Mesenchymal stem cell (in vitro differentiated cells and primary cell): ENCODE data around the gene PRR23B.

ENCODE experiments used
- DNase-seq: peaks from one replicate; pipeline ENCODE4 v3.0.0-alpha.2; 2013
- H2AFZ ChIP-seq: one replicate; pipeline ENCODE4 v1.6.1; 2013; ENCODE audit warnings: low read depth, mild to moderate bottlenecking, control low read depth, inconsistent platforms, low read length, moderate library complexity
- H2AK5ac ChIP-seq: 2 replicates; pipeline ENCODE4 v1.6.1; 2013; ENCODE audit warnings: low read length, moderate library complexity, mild to moderate bottlenecking, inconsistent platforms; ENCODE audit not compliant: severe bottlenecking
- H2BK120ac ChIP-seq: one replicate; pipeline ENCODE4 v1.6.1; 2013; ENCODE audit warnings: low read depth, mild to moderate bottlenecking, inconsistent platforms, low read length, moderate library complexity
- H2BK12ac ChIP-seq, 2 experiments: one replicate each; pipeline ENCODE4 v1.6.1; 2013; ENCODE audit warnings: inconsistent platforms in 2 of 2, low read length in 2 of 2, mild to moderate bottlenecking in 2 of 2, moderate library complexity in 2 of 2, control low read depth in 1 of 2
- H2BK15ac ChIP-seq: one replicate; pipeline ENCODE4 v1.6.1; 2013; ENCODE audit warnings: mild to moderate bottlenecking, low read depth, inconsistent platforms; ENCODE audit not compliant: poor library complexity, severe bottlenecking
- H2BK5ac ChIP-seq: 2 replicates; pipeline ENCODE4 v1.6.1; 2013; ENCODE audit warnings: low read depth, mild to moderate bottlenecking, low read length, control low read depth, inconsistent platforms; ENCODE audit not compliant: poor library complexity, severe bottlenecking
- H3K14ac ChIP-seq, 2 experiments: one replicate each; pipeline ENCODE4 v1.6.1; 2013; ENCODE audit warnings: inconsistent platforms in 2 of 2, low read length in 2 of 2, control low read depth in 1 of 2, mild to moderate bottlenecking in 1 of 2, moderate library complexity in 1 of 2
- H3K18ac ChIP-seq, 2 experiments: one replicate each; pipeline ENCODE4 v1.6.1; 2013; ENCODE audit warnings: inconsistent platforms in 2 of 2, low read length in 2 of 2, control low read depth in 1 of 2, low read depth in 1 of 2, mild to moderate bottlenecking in 1 of 2
- H3K23ac ChIP-seq, 2 experiments: one replicate each; pipeline ENCODE4 v1.6.1; 2013; ENCODE audit warnings: inconsistent platforms in 2 of 2, low read length in 2 of 2, mild to moderate bottlenecking in 2 of 2, moderate library complexity in 2 of 2, control low read depth in 1 of 2
- H3K27ac ChIP-seq: 2 replicates; pipeline ENCODE4 v1.5.1; 2013; ENCODE audit warnings: mild to moderate bottlenecking, moderate library complexity, low read length, control low read depth, inconsistent platforms; ENCODE audit not compliant: poor library complexity, severe bottlenecking
- H3K27me3 ChIP-seq, 2 experiments: 2 replicates each; pipeline versions ENCODE4 v1.6.1 to v1.7.0; 2013; ENCODE audit warnings: low read length in 2 of 2, mild to moderate bottlenecking in 2 of 2, moderate library complexity in 2 of 2, control low read depth in 1 of 2, inconsistent platforms in 1 of 2; ENCODE audit not compliant: control insufficient read depth in 1 of 2, insufficient read depth in 1 of 2
- H3K36me3 ChIP-seq, 2 experiments: 2 replicates each; pipeline versions ENCODE4 v1.6.1 to v1.7.0; 2013; ENCODE audit warnings: low read length in 2 of 2, control low read depth in 1 of 2, inconsistent platforms in 1 of 2, low read depth in 1 of 2, mild to moderate bottlenecking in 1 of 2; ENCODE audit not compliant: insufficient read depth in 2 of 2, control insufficient read depth in 1 of 2
- H3K4ac ChIP-seq, 2 experiments: one replicate each; pipeline ENCODE4 v1.6.1; 2013; ENCODE audit warnings: inconsistent platforms in 2 of 2, low read length in 2 of 2, mild to moderate bottlenecking in 2 of 2, moderate library complexity in 2 of 2, control low read depth in 1 of 2, low read depth in 1 of 2
- H3K4me1 ChIP-seq: 2 replicates; pipeline ENCODE4 v1.6.1; 2013; ENCODE audit warnings: low read depth, low read length, control low read depth; ENCODE audit not compliant: control insufficient read depth, insufficient read depth
- H3K4me2 ChIP-seq: 2 replicates; pipeline ENCODE4 v1.6.1; 2013; ENCODE audit warnings: low read length, mild to moderate bottlenecking, inconsistent platforms; ENCODE audit not compliant: poor library complexity, severe bottlenecking
- H3K4me3 ChIP-seq, 2 experiments: 2 replicates each; pipeline versions ENCODE4 v1.5.1 to v1.7.0; 2013; ENCODE audit warnings: low read length in 2 of 2, mild to moderate bottlenecking in 2 of 2, control low read depth in 1 of 2, low read depth in 1 of 2; ENCODE audit not compliant: insufficient read depth in 1 of 2
- H3K79me1 ChIP-seq: replicated peaks from 2 replicates; pipeline ENCODE4 v1.6.1; 2013; ENCODE audit warnings: mild to moderate bottlenecking, control low read depth, low read length, inconsistent platforms; ENCODE audit not compliant: poor library complexity, severe bottlenecking
- H3K9ac ChIP-seq: 2 replicates; pipeline ENCODE4 v1.7.0; 2013; ENCODE audit warnings: mild to moderate bottlenecking, low read length, moderate library complexity
- H3K9me3 ChIP-seq: 2 replicates; pipeline ENCODE4 v1.7.0; 2013; ENCODE audit warnings: mild to moderate bottlenecking, low read length; ENCODE audit not compliant: control insufficient read depth
- H4K8ac ChIP-seq: one replicate; pipeline ENCODE4 v1.6.1; 2013; ENCODE audit warnings: inconsistent platforms, mild to moderate bottlenecking, low read length, moderate library complexity
- H4K91ac ChIP-seq: one replicate; pipeline ENCODE4 v1.6.1; 2013; ENCODE audit warnings: mild to moderate bottlenecking, low read length, inconsistent platforms
- WGBS: methylation state at CpG from one replicate; pipeline ENCODE4 v1.1.7; 2013; ENCODE audit warnings: mixed read lengths; 5-methylcytosine and 5-hydroxymethylcytosine counted together

Gene PRR23B

GRCh38 chr3:138972941-138973340 is 47.8 kb downstream of the PRR23B start:
- no peak overlapping the region for H2BK5ac ChIP-seq
- H3K79me1 ChIP-seq: no peaks in the 10 kb centered on the region
- DNase-seq: no peak

GRCh38 chr3:138971766-138972320 is 48.9 kb downstream of the PRR23B start:
- no peak overlapping the region for H3K23ac ChIP-seq
- H3K4ac ChIP-seq: no peak overlapping the region

More at GRCh38 chr3:138972941-138973340, 47.8 kb downstream of the PRR23B start:
- H4K91ac ChIP-seq: no peak overlapping the region
- peaks cover 8% of the 10 kb centered on the region for H3K4me1 ChIP-seq
- no peaks in the 10 kb centered on the region for H3K36me3 ChIP-seq
- no peak overlapping the region for H3K27ac ChIP-seq
- H4K8ac ChIP-seq: no peak overlapping the region
- H3K18ac ChIP-seq: no peak overlapping the region
- H3K9me3 ChIP-seq: no peaks in the 10 kb centered on the region
- H3K4me3 ChIP-seq: no peak overlapping the region
- H3K14ac ChIP-seq: no peak overlapping the region
- H3K27me3 ChIP-seq: peaks cover 21 to 34% of the 10 kb centered on the region in 2 experiments
- WGBS: 74% methylated on average over 5 of the region's 5 CpGs
- no peak overlapping the region for H2BK120ac ChIP-seq
- no peak overlapping the region for H2AFZ ChIP-seq
- H3K4ac ChIP-seq: no peak overlapping the region
- no peak overlapping the region for H3K23ac ChIP-seq
- no peak overlapping the region for H2AK5ac ChIP-seq
- H2BK15ac ChIP-seq: no peak overlapping the region
- no peak overlapping the region for H2BK12ac ChIP-seq
- H3K9ac ChIP-seq: no peak overlapping the region
- H3K4me2 ChIP-seq: no peak overlapping the region

More at GRCh38 chr3:138971766-138972320, 48.9 kb downstream of the PRR23B start:
- no peaks in the 10 kb centered on the region for H3K9me3 ChIP-seq
- H2BK5ac ChIP-seq: no peak overlapping the region
- H3K18ac ChIP-seq: no peak overlapping the region
- no peak overlapping the region for H2BK12ac ChIP-seq
- H3K79me1 ChIP-seq: no peaks in the 10 kb centered on the region
- H3K27me3 ChIP-seq: peaks cover 21 to 26% of the 10 kb centered on the region in 2 experiments
- DNase-seq: no peak
- H3K4me3 ChIP-seq: no peak overlapping the region
- H4K91ac ChIP-seq: no peak overlapping the region
- no peak overlapping the region for H2AFZ ChIP-seq
- H2BK15ac ChIP-seq: no peak overlapping the region
- no peaks in the 10 kb centered on the region for H3K36me3 ChIP-seq
- peaks cover 8% of the 10 kb centered on the region for H3K4me1 ChIP-seq
- WGBS: 70% methylated on average over 5 of the region's 6 CpGs
- no peak overlapping the region for H2BK120ac ChIP-seq
- no peak overlapping the region for H3K27ac ChIP-seq
- H3K9ac ChIP-seq: no peak overlapping the region
- no peak overlapping the region for H2AK5ac ChIP-seq
- H3K4me2 ChIP-seq: no peak overlapping the region
- H4K8ac ChIP-seq: no peak overlapping the region
- H3K14ac ChIP-seq: no peak overlapping the region
